Measurements from ENCODE around the gene MAGEA9.

Gene MAGEA9

GRCh38 chrX:149799938-149800337 is 18.2 kb downstream of the MAGEA9 start:
- no peak overlapping the region for H3K4me3 ChIP-seq (ENCODE audit: low read depth, low read length)
- H3K4me1 ChIP-seq, result no peaks in the 10 kb centered on the region
- no peak for DNase-seq
- H3K27me3 ChIP-seq, result no peaks in the 10 kb centered on the region
- no peaks in the 10 kb centered on the region for H3K36me3 ChIP-seq
- TF ChIP-seq CTCF (IDR thresholded peaks at IDR 0.05; ENCODE audit: low read depth, low read length), result no peak
- no peaks in the 10 kb centered on the region for H3K9me3 ChIP-seq

- H3K9me3 ChIP-seq, result no peaks in the 10 kb centered on the region
- no peaks in the 10 kb centered on the region for H3K27me3 ChIP-seq
- H3K4me3 ChIP-seq (ENCODE audit: low read depth, low read length), result no peak overlapping the region
- DNase-seq, result no peak
- no peaks in the 10 kb centered on the region for H3K4me1 ChIP-seq
- TF ChIP-seq CTCF (IDR thresholded peaks at IDR 0.05; ENCODE audit: low read depth, low read length), result no peak
- H3K36me3 ChIP-seq, result no peaks in the 10 kb centered on the region
These were observed 21.8 kb downstream of the MAGEA9 start for GRCh38 chrX:149803458-149804062.

GRCh38 chrX:149804102-149804501 is 22.4 kb downstream of the MAGEA9 start:
- H3K4me1 ChIP-seq, result no peaks in the 10 kb centered on the region
- no peaks in the 10 kb centered on the region for H3K9me3 ChIP-seq
- no peak for TF ChIP-seq CTCF (IDR thresholded peaks at IDR 0.05; ENCODE audit: low read depth, low read length)
- H3K4me3 ChIP-seq (ENCODE audit: low read depth, low read length), result no peak overlapping the region
- H3K36me3 ChIP-seq, result no peaks in the 10 kb centered on the region
- no peak for DNase-seq
- no peaks in the 10 kb centered on the region for H3K27me3 ChIP-seq

GRCh38 chrX:149807747-149808458 is 26.2 kb downstream of the MAGEA9 start:
- DNase-seq, result no peak

GRCh38 chrX:149818652-149819051 is 36.9 kb downstream of the MAGEA9 start:
- no peak overlapping the region for H3K4me3 ChIP-seq (ENCODE audit: low read depth, low read length)
- no peaks in the 10 kb centered on the region for H3K4me1 ChIP-seq
- no peaks in the 10 kb centered on the region for H3K9me3 ChIP-seq
- no peak for DNase-seq
- no peak for TF ChIP-seq CTCF (IDR thresholded peaks at IDR 0.05; ENCODE audit: low read depth, low read length)
- no peaks in the 10 kb centered on the region for H3K27me3 ChIP-seq
- no peaks in the 10 kb centered on the region for H3K36me3 ChIP-seq

More at GRCh38 chrX:149807747-149808458, 26.2 kb downstream of the MAGEA9 start:
- H3K27me3 ChIP-seq, result no peaks in the 10 kb centered on the region
- TF ChIP-seq CTCF (IDR thresholded peaks at IDR 0.05; ENCODE audit: low read depth, low read length), result no peak
- H3K4me1 ChIP-seq, result no peaks in the 10 kb centered on the region
- no peaks in the 10 kb centered on the region for H3K9me3 ChIP-seq
- no peaks in the 10 kb centered on the region for H3K36me3 ChIP-seq
- no peak overlapping the region for H3K4me3 ChIP-seq (ENCODE audit: low read depth, low read length)

GRCh38 chrX:149819371-149819770 is 37.6 kb downstream of the MAGEA9 start:
- no peak overlapping the region for H3K4me3 ChIP-seq (ENCODE audit: low read depth, low read length)
- no peak for TF ChIP-seq CTCF (IDR thresholded peaks at IDR 0.05; ENCODE audit: low read depth, low read length)
- no peaks in the 10 kb centered on the region for H3K9me3 ChIP-seq
- DNase-seq, result no peak
- H3K27me3 ChIP-seq, result no peaks in the 10 kb centered on the region
- no peaks in the 10 kb centered on the region for H3K36me3 ChIP-seq
- H3K4me1 ChIP-seq, result no peaks in the 10 kb centered on the region

All from BE2C (cell line).